C1 segment of cervical spinal cord (tissue), 14 donors: Measurements from ENCODE around the gene CDCA3.

Experiments used
- DNase-seq, 14 donors: peaks; one replicate each; lab custom pipeline; 2025; lab: John Stamatoyannopoulos, UW

The CDCA3 gene

GRCh38 chr12:6852651-6853354, 1.7 kb upstream of the CDCA3 start:
- DNase-seq: peak in 8 of 14 donors; percentile 50 to 72 (median 60)

GRCh38 chr12:6851921-6852650, 1.0 kb upstream of the CDCA3 start, which contains the start of gene USP5:
USP5 (plus strand) TSS chr12:6852150; CDS start chr12:6852180, 30 bp downstream.
- DNase-seq: peak; percentile 98 to 100 (median 100)

- peak in 1 of 14 donors; percentile 51 for DNase-seq
Observed at GRCh38 chr12:6850796-6851152, 312 bp downstream of the CDCA3 start.

GRCh38 chr12:6849976-6850560, 1.0 kb downstream of the CDCA3 start:
- no peak for DNase-seq

- DNase-seq: no peak
Observed at GRCh38 chr12:6849427-6849826, 1.7 kb downstream of the CDCA3 start.

- DNase-seq: no peak
Observed at GRCh38 chr12:6847676-6848075, 3.4 kb downstream of the CDCA3 start.

GRCh38 chr12:6846316-6846869, 4.7 kb downstream of the CDCA3 start:
- DNase-seq: no peak

- DNase-seq: no peak
Observed at GRCh38 chr12:6845395-6845794, 5.7 kb downstream of the CDCA3 start.

- DNase-seq: no peak
Observed at GRCh38 chr12:6843118-6843902, 7.8 kb downstream of the CDCA3 start.

- DNase-seq: no peak
Observed at GRCh38 chr12:6842075-6842474, 9.0 kb downstream of the CDCA3 start.

GRCh38 chr12:6840761-6841515, 10.1 kb downstream of the CDCA3 start, which contains the start of gene GNB3:
GNB3 (plus strand) TSS chr12:6840925; CDS start chr12:6841288, 363 bp downstream.
- no peak for DNase-seq

GRCh38 chr12:6840330-6840729, 10.8 kb downstream of the CDCA3 start:
- DNase-seq: no peak

GRCh38 chr12:6839482-6840201, 11.4 kb downstream of the CDCA3 start:
- peak in 1 of 14 donors; percentile 64 for DNase-seq

GRCh38 chr12:6838854-6839253, 12.2 kb downstream of the CDCA3 start:
- no peak for DNase-seq

GRCh38 chr12:6837370-6838060, 13.6 kb downstream of the CDCA3 start:
- DNase-seq: no peak

- DNase-seq: no peak
Observed at GRCh38 chr12:6836851-6837250, 14.2 kb downstream of the CDCA3 start.

GRCh38 chr12:6834873-6835272, 16.2 kb downstream of the CDCA3 start:
- DNase-seq: no peak

GRCh38 chr12:6834254-6834653, 16.8 kb downstream of the CDCA3 start:
- no peak for DNase-seq

- no peak for DNase-seq
Observed at GRCh38 chr12:6833189-6833890, 17.7 kb downstream of the CDCA3 start.
